ACC112 (cell line): ENCODE results near the gene ZNF662.
A peak's percentile ranks its signal among the peaks of the same experiment; 100 is the strongest.

Experiments used
- H2AFZ ChIP-seq: fragments of 200-600 bp; sonication (generic); one replicate; pipeline ENCODE4 v1.6.0; 2017; ENCODE audit warnings: antibody characterized with exemption, low read length; ENCODE audit not compliant: unreplicated experiment
- H3K27ac ChIP-seq: fragments of 200-600 bp; sonication (generic); 2 replicates; pipeline ENCODE4 v1.5.1; 2014; ENCODE audit warnings: low read depth, mild to moderate bottlenecking, antibody characterized with exemption, low read length, moderate library complexity
- H3K27me3 ChIP-seq: fragments of 200-600 bp; sonication (generic); 2 replicates; pipeline ENCODE4 v1.6.1; 2014; ENCODE audit warnings: mild to moderate bottlenecking, antibody characterized with exemption, low read length, moderate library complexity, mixed read lengths; ENCODE audit not compliant: insufficient read depth
- H3K36me3 ChIP-seq: fragments of 200-600 bp; sonication (generic); 2 replicates; pipeline ENCODE4 v1.6.1; 2016; ENCODE audit warnings: mild to moderate bottlenecking, antibody characterized with exemption, low read length, moderate library complexity, mixed read lengths; ENCODE audit not compliant: insufficient read depth
- H3K4me1 ChIP-seq: fragments of 200-600 bp; sonication (generic); one replicate; pipeline ENCODE4 v1.6.1; 2016; ENCODE audit warnings: low read length, mixed read lengths; ENCODE audit not compliant: insufficient read depth, unreplicated experiment, control insufficient read depth
- H3K4me3 ChIP-seq: fragments of 200-600 bp; sonication (generic); 2 replicates; pipeline ENCODE4 v1.5.1; 2014; ENCODE audit warnings: mild to moderate bottlenecking, low read depth, low read length
- H3K79me2 ChIP-seq: fragments of 200-600 bp; sonication (generic); one replicate; pipeline ENCODE4 v1.6.0; 2016; ENCODE audit warnings: low read length; ENCODE audit not compliant: control insufficient read depth, unreplicated experiment, insufficient read depth

Gene ZNF662

GRCh38 chr3:42936157-42936981, 30.4 kb downstream of the ZNF662 start:
- no peak overlapping the region for H3K27ac ChIP-seq
- no peaks in the 10 kb centered on the region for H3K36me3 ChIP-seq
- no peaks in the 10 kb centered on the region for H3K79me2 ChIP-seq
- H3K27me3 ChIP-seq, result peaks cover 21% of the 10 kb centered on the region; the same call in 1 of the 2 replicates
- no peaks in the 10 kb centered on the region for H3K4me1 ChIP-seq
- H2AFZ ChIP-seq, result peak overlapping the region; percentile 53
- H3K4me3 ChIP-seq, result peak overlapping the region; percentile 68

GRCh38 chr3:42937334-42937733, 31.4 kb downstream of the ZNF662 start:
- Histone ChIP-seq H2AFZ (no peak overlapping the region), H3K79me2 (no peaks in the 10 kb centered on the region), H3K27ac (no peak overlapping the region), H3K27me3 (peaks cover 21% of the 10 kb centered on the region; the same call in 1 of the 2 replicates), H3K4me3 (no peak overlapping the region), H3K36me3 (no peaks in the 10 kb centered on the region), H3K4me1 (no peaks in the 10 kb centered on the region)

GRCh38 chr3:42942693-42943092, 36.8 kb downstream of the ZNF662 start:
- Histone ChIP-seq H3K79me2 (no peaks in the 10 kb centered on the region), H3K27me3 (peaks cover 53% of the 10 kb centered on the region), H2AFZ (no peak overlapping the region), H3K4me1 (no peaks in the 10 kb centered on the region), H3K27ac (no peak overlapping the region), H3K4me3 (no peak overlapping the region), H3K36me3 (no peaks in the 10 kb centered on the region)

GRCh38 chr3:42946050-42946449, 40.1 kb downstream of the ZNF662 start:
- Histone ChIP-seq H3K79me2 (no peaks in the 10 kb centered on the region), H3K4me3 (no peak overlapping the region), H3K36me3 (no peaks in the 10 kb centered on the region), H3K27me3 (peaks cover 43% of the 10 kb centered on the region), H2AFZ (no peak overlapping the region), H3K4me1 (no peaks in the 10 kb centered on the region), H3K27ac (no peak overlapping the region)

GRCh38 chr3:42957573-42957972, 51.6 kb downstream of the ZNF662 start:
- Histone ChIP-seq H3K27ac (no peak overlapping the region), H3K4me1 (no peaks in the 10 kb centered on the region)

DNA sequence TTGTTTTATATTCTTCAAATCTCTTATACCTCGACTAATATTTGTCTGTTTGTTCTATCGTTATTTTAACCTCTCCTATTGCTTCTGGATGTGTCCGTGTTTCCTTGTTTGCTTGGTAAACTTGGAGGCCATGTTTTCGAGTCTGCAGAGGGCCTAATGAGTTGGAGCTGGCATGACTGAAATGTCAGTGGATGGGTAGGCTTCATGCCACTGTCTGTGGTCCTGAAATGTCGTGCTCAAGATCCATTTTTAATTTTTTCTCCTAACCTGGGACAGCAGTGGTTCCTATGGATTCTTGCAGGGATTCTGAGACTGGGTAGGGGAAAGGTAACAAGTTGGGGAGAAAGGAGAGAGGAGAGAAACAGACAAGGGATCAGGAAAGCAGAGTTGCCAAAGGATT, 54.3 kb downstream of the ZNF662 start:
- H3K27ac ChIP-seq, result no peak overlapping the region
- H3K4me1 ChIP-seq, result no peaks in the 10 kb centered on the region
- H3K4me3 ChIP-seq, result no peak overlapping the region
- no peak overlapping the region for H2AFZ ChIP-seq
- H3K79me2 ChIP-seq, result no peaks in the 10 kb centered on the region
- H3K36me3 ChIP-seq, result no peaks in the 10 kb centered on the region
- H3K27me3 ChIP-seq, result peaks cover 34% of the 10 kb centered on the region

More at GRCh38 chr3:42957573-42957972, 51.6 kb downstream of the ZNF662 start:
- no peaks in the 10 kb centered on the region for H3K36me3 ChIP-seq
- no peak overlapping the region for H2AFZ ChIP-seq
- peaks cover 12% of the 10 kb centered on the region for H3K27me3 ChIP-seq
- no peaks in the 10 kb centered on the region for H3K79me2 ChIP-seq
- H3K4me3 ChIP-seq, result no peak overlapping the region

GRCh38 chr3:42960786-42961185, 54.8 kb downstream of the ZNF662 start:
- Histone ChIP-seq H3K4me3 (no peak overlapping the region), H3K79me2 (no peaks in the 10 kb centered on the region), H3K27me3 (peaks cover 39% of the 10 kb centered on the region), H3K4me1 (no peaks in the 10 kb centered on the region), H3K36me3 (no peaks in the 10 kb centered on the region), H2AFZ (no peak overlapping the region), H3K27ac (no peak overlapping the region)

DNA sequence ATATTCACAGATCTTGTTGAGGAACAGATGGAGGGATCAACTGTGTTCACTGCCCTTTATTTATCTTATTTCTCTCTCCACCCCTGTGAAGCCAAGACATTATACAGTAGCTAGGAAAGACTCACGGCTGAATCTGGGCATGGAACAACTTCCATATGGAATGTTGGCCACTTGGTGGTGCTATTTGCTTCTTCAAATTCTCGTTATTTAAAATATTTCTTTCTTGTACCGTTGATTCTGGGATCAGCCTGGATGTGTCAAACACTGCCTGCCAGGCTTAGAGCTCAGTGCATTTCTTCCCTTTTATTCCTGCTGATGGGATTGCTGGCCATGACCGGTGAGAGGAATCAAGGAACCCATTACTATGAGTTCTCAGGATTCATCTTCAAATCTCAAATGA, 55.7 kb downstream of the ZNF662 start:
- Histone ChIP-seq H3K27ac (no peak overlapping the region), H3K4me3 (no peak overlapping the region), H3K4me1 (no peaks in the 10 kb centered on the region), H3K79me2 (no peaks in the 10 kb centered on the region), H3K27me3 (peaks cover 43% of the 10 kb centered on the region), H3K36me3 (no peaks in the 10 kb centered on the region), H2AFZ (no peak overlapping the region)

GRCh38 chr3:42963269-42963668, 57.3 kb downstream of the ZNF662 start:
- Histone ChIP-seq H3K36me3 (no peaks in the 10 kb centered on the region), H2AFZ (no peak overlapping the region), H3K79me2 (no peaks in the 10 kb centered on the region), H3K4me3 (no peak overlapping the region), H3K4me1 (no peaks in the 10 kb centered on the region), H3K27ac (no peak overlapping the region), H3K27me3 (peaks cover 46% of the 10 kb centered on the region)

DNA sequence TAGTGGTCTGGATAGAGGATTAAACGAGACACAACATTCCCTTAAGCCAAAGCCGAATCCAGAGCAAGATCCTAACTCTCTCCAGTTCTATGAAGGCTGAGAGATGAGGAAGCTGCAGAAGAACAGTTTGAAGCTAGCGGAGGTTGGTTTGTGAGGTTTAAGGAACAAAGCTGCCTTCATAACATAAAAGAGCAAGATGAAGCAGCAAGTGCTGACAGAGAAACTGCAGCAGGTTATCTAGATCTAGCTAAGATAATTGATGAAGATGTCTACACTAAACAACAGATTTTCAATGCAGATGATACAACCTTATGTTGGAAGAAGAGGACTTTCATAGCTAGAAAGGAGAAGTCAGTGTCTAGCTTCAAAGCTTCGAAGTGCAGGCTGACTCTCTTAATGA, 58.3 kb downstream of the ZNF662 start:
- Histone ChIP-seq H3K27me3 (peaks cover 42% of the 10 kb centered on the region), H3K79me2 (no peaks in the 10 kb centered on the region), H3K4me1 (no peaks in the 10 kb centered on the region), H2AFZ (no peak overlapping the region), H3K36me3 (no peaks in the 10 kb centered on the region), H3K4me3 (no peak overlapping the region), H3K27ac (no peak overlapping the region)
